ENCODE results near the gene TBC1D5.

The TBC1D5 gene

GRCh38 chr3:17227472-17227871 lies 515.0 kb downstream of the TBC1D5 start:
- no peak for TF ChIP-seq CTCF (IDR thresholded peaks at IDR 0.05)

DNA sequence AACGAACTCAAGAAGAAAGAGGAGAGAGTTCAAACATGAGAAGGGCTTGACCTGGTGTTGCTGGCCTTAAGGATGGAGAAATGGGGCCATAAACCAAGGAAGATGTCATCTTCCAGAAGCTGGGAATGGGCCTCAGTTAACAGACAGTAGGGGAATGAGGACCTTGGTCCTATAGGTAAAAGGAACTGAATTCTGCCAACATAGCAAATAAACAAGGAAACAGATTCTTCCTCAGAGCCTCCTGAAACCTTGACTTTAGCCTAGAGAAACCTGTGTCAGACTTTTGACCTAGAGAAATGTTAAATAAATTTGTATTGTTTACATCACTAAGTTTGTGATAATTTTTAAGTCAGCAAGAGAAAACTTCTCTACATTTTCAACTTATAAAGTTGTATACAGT lies 520.9 kb downstream of the TBC1D5 start:
- TF ChIP-seq CTCF (IDR thresholded peaks at IDR 0.05): no peak

- no peak for TF ChIP-seq CTCF (IDR thresholded peaks at IDR 0.05)
These were observed 522.8 kb downstream of the TBC1D5 start for GRCh38 chr3:17219593-17219992.

DNA sequence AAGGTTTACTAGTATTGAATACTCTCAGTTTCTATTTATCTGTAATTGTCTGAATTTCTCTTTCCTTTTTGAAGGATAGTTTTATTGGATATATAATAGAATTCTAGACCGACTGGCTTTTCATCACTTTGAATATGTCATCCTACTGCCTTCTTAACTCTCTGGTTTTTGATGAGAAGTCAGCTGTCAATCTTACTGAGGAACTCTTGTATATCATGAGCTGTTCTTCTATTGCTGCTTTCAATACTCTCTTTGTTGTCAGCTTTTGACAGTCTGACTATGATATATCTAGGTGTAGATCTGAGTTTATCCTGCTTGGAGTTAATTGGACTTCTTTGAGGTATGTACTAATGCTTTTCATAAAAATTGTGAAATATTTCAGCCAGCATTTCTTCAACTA lies 523.8 kb downstream of the TBC1D5 start:
- TF ChIP-seq CTCF (IDR thresholded peaks at IDR 0.05): no peak

DNA sequence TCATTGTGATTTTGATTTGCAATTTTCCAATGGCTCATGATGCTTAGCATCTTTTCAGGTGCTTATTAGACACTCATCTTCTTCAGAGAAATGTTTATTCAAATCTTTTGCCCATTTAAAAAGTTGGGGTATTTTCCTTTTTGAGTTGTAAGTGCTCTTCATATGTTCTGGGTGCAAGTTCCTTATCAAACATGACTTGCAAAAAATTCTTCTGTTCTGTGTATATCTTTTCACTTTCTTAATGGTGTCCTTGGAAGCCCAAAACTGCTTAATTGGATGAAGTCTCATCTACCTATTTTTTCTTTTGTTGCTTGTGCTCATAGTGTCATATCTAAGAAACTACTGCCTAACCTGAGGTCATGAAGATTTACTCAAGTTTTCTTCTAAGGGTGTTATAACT lies 524.8 kb downstream of the TBC1D5 start:
- TF ChIP-seq CTCF (IDR thresholded peaks at IDR 0.05): no peak

- TF ChIP-seq CTCF (IDR thresholded peaks at IDR 0.05): no peak
These were observed 529.3 kb downstream of the TBC1D5 start for GRCh38 chr3:17213102-17213501.

- no peak for TF ChIP-seq CTCF (IDR thresholded peaks at IDR 0.05)
These were observed 534.5 kb downstream of the TBC1D5 start for GRCh38 chr3:17207979-17208378.

DNA sequence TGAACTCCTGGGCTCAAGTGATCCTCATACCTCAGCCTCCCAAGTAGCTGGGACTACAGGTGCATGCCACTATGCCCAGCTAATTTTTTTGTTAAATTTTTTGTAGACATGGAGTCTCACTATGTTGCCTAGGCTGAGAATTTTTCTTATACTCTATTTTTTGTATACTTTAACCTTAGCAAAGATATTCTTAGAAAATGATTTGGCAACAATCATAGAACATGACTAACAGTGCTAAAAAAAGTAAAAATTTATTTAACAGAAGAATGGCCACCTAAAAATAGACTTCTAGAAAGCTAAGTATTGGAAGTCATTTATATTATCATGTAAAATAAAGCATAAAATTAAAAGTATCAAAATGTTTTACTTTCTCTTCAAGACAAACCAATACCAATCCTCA lies 535.4 kb downstream of the TBC1D5 start:
- TF ChIP-seq CTCF (IDR thresholded peaks at IDR 0.05): no peak

Data from LNCAP (cell line).